Measurements from ENCODE around the gene MALT1. TPM values are rescaled to one million over a fixed set of nuclear protein-coding genes. Genes with fewer than 3 reads are reported as not detected.
A peak's percentile ranks its signal among the peaks of the same experiment; 100 is the strongest.

MALT1 gene
- total RNA-seq, 2 donors from 2014 or later = 41.1 to 51.6 TPM

- Histone ChIP-seq H3K27me3 (replicated peaks; ENCODE audit: insufficient read depth) (no peaks in the 10 kb centered on the region), H3K4me3 (no peak overlapping the region), H3K27ac (no peak overlapping the region), H3K36me3 (no peaks in the 10 kb centered on the region), H3K4me1 (replicated peaks) (peaks cover 5% of the 10 kb centered on the region), H3K9me3 (no peaks in the 10 kb centered on the region)
- 68% methylated on average over 8 of the region's 8 CpGs for WGBS
- intact Hi-C loops (cut with DNase I) = no loop called here
- TF ChIP-seq CTCF (IDR thresholded peaks at IDR 0.05) = no peak
- TF ChIP-seq POLR2A (IDR thresholded peaks at IDR 0.05) = no peak
- no peak for TF ChIP-seq POLR2AphosphoS5 (IDR thresholded peaks at IDR 0.05)
- DNase-seq (ENCODE audit: low spot score) = no peak
Observed at GRCh38 chr18:58691256-58691655, 20.0 kb downstream of the MALT1 start.

- no peak for DNase-seq (ENCODE audit: low spot score)
- intact Hi-C loops (cut with DNase I) = no loop called here
- TF ChIP-seq CTCF (IDR thresholded peaks at IDR 0.05) = no peak
- no peak for TF ChIP-seq POLR2A (IDR thresholded peaks at IDR 0.05)
- TF ChIP-seq POLR2AphosphoS5 (IDR thresholded peaks at IDR 0.05) = no peak
- H3K4me1 ChIP-seq (replicated peaks) = peaks cover 5% of the 10 kb centered on the region
- H3K9me3 ChIP-seq = no peaks in the 10 kb centered on the region
- no peaks in the 10 kb centered on the region for H3K27me3 ChIP-seq (replicated peaks; ENCODE audit: insufficient read depth)
- WGBS = 75% methylated on average over 6 of the region's 6 CpGs
- H3K36me3 ChIP-seq = no peaks in the 10 kb centered on the region
- H3K27ac ChIP-seq = peak overlapping the region in 1 of 2 donors; percentile 3
- H3K4me3 ChIP-seq = no peak overlapping the region
Observed at GRCh38 chr18:58692422-58693185, 21.3 kb downstream of the MALT1 start.

- 49% methylated on average over 1 of the region's 1 CpG for WGBS
- Histone ChIP-seq H3K27me3 (replicated peaks; ENCODE audit: insufficient read depth) (no peaks in the 10 kb centered on the region), H3K4me1 (replicated peaks) (peaks cover 3% of the 10 kb centered on the region), H3K4me3 (no peak overlapping the region), H3K9me3 (no peaks in the 10 kb centered on the region), H3K36me3 (no peaks in the 10 kb centered on the region), H3K27ac (no peak overlapping the region)
- intact Hi-C loops (cut with DNase I) = no loop called here
- no peak for DNase-seq (ENCODE audit: low spot score)
- TF ChIP-seq POLR2AphosphoS5 (IDR thresholded peaks at IDR 0.05) (no peak), POLR2A (IDR thresholded peaks at IDR 0.05) (no peak), CTCF (IDR thresholded peaks at IDR 0.05) (no peak)
Observed at GRCh38 chr18:58694221-58694620, 23.0 kb downstream of the MALT1 start.

GRCh38 chr18:58694720-58695468 is 23.6 kb downstream of the MALT1 start:
- intact Hi-C loops (cut with DNase I) = no loop called here
- WGBS = 84% methylated on average over 8 of the region's 8 CpGs
- Histone ChIP-seq H3K27me3 (replicated peaks; ENCODE audit: insufficient read depth) (no peaks in the 10 kb centered on the region), H3K36me3 (no peaks in the 10 kb centered on the region), H3K4me1 (replicated peaks) (peaks cover 3% of the 10 kb centered on the region), H3K27ac (no peak overlapping the region), H3K9me3 (no peaks in the 10 kb centered on the region), H3K4me3 (no peak overlapping the region)
- no peak for DNase-seq (ENCODE audit: low spot score)
- TF ChIP-seq POLR2AphosphoS5 (IDR thresholded peaks at IDR 0.05) (no peak), POLR2A (IDR thresholded peaks at IDR 0.05) (no peak), CTCF (IDR thresholded peaks at IDR 0.05) (no peak)
